Central memory CD4-positive, alpha-beta T cell (primary cell): Measurements from ENCODE around the gene TMEM255B.
"Not testable (repeated sequence)": the region's sequence is repeated elsewhere in the genome, so short reads cannot be mapped to it uniquely, and the experiment has no call there.

ENCODE experiments used
- DNase-seq: peaks from one replicate; pipeline ENCODE4 v3.0.0; 2022

Gene TMEM255B

GRCh38 chr13:113734826-113735125, 24.2 kb upstream of the TMEM255B start:
- DNase-seq: no peak

GRCh38 chr13:113735194-113735593, 23.8 kb upstream of the TMEM255B start:
- DNase-seq: no peak

GRCh38 chr13:113735750-113736149, 23.3 kb upstream of the TMEM255B start:
- no peak for DNase-seq

GRCh38 chr13:113736258-113736731, 22.7 kb upstream of the TMEM255B start:
- no peak for DNase-seq

GRCh38 chr13:113737803-113738202, 21.2 kb upstream of the TMEM255B start:
- DNase-seq: no peak

GRCh38 chr13:113739527-113740285, 19.3 kb upstream of the TMEM255B start:
- DNase-seq: no peak

GRCh38 chr13:113740286-113740556, 18.8 kb upstream of the TMEM255B start:
- DNase-seq: no peak

- DNase-seq: no peak
These were observed 18.4 kb upstream of the TMEM255B start for GRCh38 chr13:113740661-113741060.

GRCh38 chr13:113741191-113741668, 17.8 kb upstream of the TMEM255B start:
- DNase-seq: peak; percentile 47

GRCh38 chr13:113742000-113742441, 17.0 kb upstream of the TMEM255B start:
- DNase-seq: no peak

- no peak for DNase-seq
These were observed 16.4 kb upstream of the TMEM255B start for GRCh38 chr13:113742445-113743120.

- no peak for DNase-seq
These were observed 15.4 kb upstream of the TMEM255B start for GRCh38 chr13:113743366-113744195.

GRCh38 chr13:113744197-113745000, 14.6 kb upstream of the TMEM255B start:
- no peak for DNase-seq

GRCh38 chr13:113745059-113745458, 14.0 kb upstream of the TMEM255B start:
- DNase-seq: no peak

- DNase-seq: not testable (repeated sequence)
These were observed 13.4 kb upstream of the TMEM255B start for GRCh38 chr13:113745500-113746142.

- DNase-seq: no peak
These were observed 12.9 kb upstream of the TMEM255B start for GRCh38 chr13:113746143-113746525.

GRCh38 chr13:113746671-113747070, 12.4 kb upstream of the TMEM255B start:
- no peak for DNase-seq

- no peak for DNase-seq
These were observed 11.7 kb upstream of the TMEM255B start for GRCh38 chr13:113747291-113747833.

GRCh38 chr13:113748101-113748861, 10.7 kb upstream of the TMEM255B start:
- DNase-seq: no peak

- no peak for DNase-seq
These were observed 10.1 kb upstream of the TMEM255B start for GRCh38 chr13:113748862-113749451.

GRCh38 chr13:113749507-113749906, 9.5 kb upstream of the TMEM255B start:
- no peak for DNase-seq
